ENCODE results near the gene GARRE1.

Gene GARRE1

GRCh38 chr19:34213283-34213682 lies 41.1 kb upstream of the GARRE1 start:
- no peaks in the 10 kb centered on the region for H3K9me3 ChIP-seq (replicated peaks in 1 of 2; ENCODE audit: control insufficient read depth in 2 of 2, insufficient read depth in 1 of 2, low read depth in 1 of 2, low read length in 2 of 2)
- no peak overlapping the region for H2BK5ac ChIP-seq (ENCODE audit: low read length)
- H4K91ac ChIP-seq (ENCODE audit: low read depth, low read length, poor library complexity) = no peak overlapping the region
- H3K18ac ChIP-seq (ENCODE audit: low read length) = no peak overlapping the region
- no peak overlapping the region for H3K9ac ChIP-seq (ENCODE audit: low read depth, low read length, poor library complexity)
- no peak overlapping the region for H2BK120ac ChIP-seq (ENCODE audit: low read depth, low read length)
- H3K14ac ChIP-seq (ENCODE audit: low read length) = no peak overlapping the region
- no peak overlapping the region for H4K8ac ChIP-seq (ENCODE audit: low read depth, low read length)
- H3K23ac ChIP-seq (ENCODE audit: low read depth, low read length, poor library complexity) = no peak overlapping the region
- H3K79me1 ChIP-seq (ENCODE audit: low read depth, low read length) = peaks cover 2% of the 10 kb centered on the region
- no peaks in the 10 kb centered on the region for H3K4me1 ChIP-seq (ENCODE audit: control insufficient read depth in 2 of 2, insufficient read depth in 1 of 2, low read depth in 1 of 2, low read length in 2 of 2)
- no peak overlapping the region for H2AK5ac ChIP-seq (ENCODE audit: low read depth, low read length)
- H3K4ac ChIP-seq (ENCODE audit: low read length) = no peak overlapping the region
- H3K36me3 ChIP-seq (replicated peaks in 1 of 2; ENCODE audit: control insufficient read depth in 2 of 2, insufficient read depth in 2 of 2, low read length in 2 of 2) = peaks cover 15 to 96% of the 10 kb centered on the region in 2 donors
- H3K27ac ChIP-seq (replicated peaks; ENCODE audit: low read length) = no peak overlapping the region
- no peaks in the 10 kb centered on the region for H3K27me3 ChIP-seq (ENCODE audit: control insufficient read depth in 3 of 3, insufficient read depth in 3 of 3, low read depth in 1 of 3, low read length in 3 of 3)
- DNase-seq (ENCODE audit: low spot score) = no peak
- no peak overlapping the region for H3K4me3 ChIP-seq (ENCODE audit: low read length in 2 of 2)
- H2BK15ac ChIP-seq (ENCODE audit: low read length) = no peak overlapping the region
- H2BK12ac ChIP-seq (ENCODE audit: low read length) = no peak overlapping the region
- H2AFZ ChIP-seq (ENCODE audit: low read length) = no peak overlapping the region
- WGBS, 2 donors (ENCODE audit: extremely low coverage in 2 of 2, insufficient read length in 2 of 2, insufficient replicate concordance in 1 of 2) = no CpG with 5 or more reads among the region's 2 CpGs
- H3K4me2 ChIP-seq (ENCODE audit: insufficient read depth, low read length, poor library complexity, severe bottlenecking) = no peak overlapping the region

GRCh38 chr19:34214040-34214439 lies 40.3 kb upstream of the GARRE1 start:
- Histone ChIP-seq H3K14ac (ENCODE audit: low read length) (no peak overlapping the region), H3K9ac (ENCODE audit: low read depth, low read length, poor library complexity) (no peak overlapping the region), H3K4me3 (ENCODE audit: low read length in 2 of 2) (no peak overlapping the region), H3K4ac (ENCODE audit: low read length) (no peak overlapping the region), H4K8ac (ENCODE audit: low read depth, low read length) (no peak overlapping the region), H3K79me1 (ENCODE audit: low read depth, low read length) (no peaks in the 10 kb centered on the region), H3K27me3 (ENCODE audit: control insufficient read depth in 3 of 3, insufficient read depth in 3 of 3, low read depth in 1 of 3, low read length in 3 of 3) (no peaks in the 10 kb centered on the region), H2AK5ac (ENCODE audit: low read depth, low read length) (no peak overlapping the region), H2BK12ac (ENCODE audit: low read length) (no peak overlapping the region), H3K23ac (ENCODE audit: low read depth, low read length, poor library complexity) (no peak overlapping the region), H3K18ac (ENCODE audit: low read length) (no peak overlapping the region), H3K9me3 (replicated peaks in 1 of 2; ENCODE audit: control insufficient read depth in 2 of 2, insufficient read depth in 1 of 2, low read depth in 1 of 2, low read length in 2 of 2) (no peaks in the 10 kb centered on the region), H2BK120ac (ENCODE audit: low read depth, low read length) (no peak overlapping the region), H2BK15ac (ENCODE audit: low read length) (no peak overlapping the region), H3K4me1 (ENCODE audit: control insufficient read depth in 2 of 2, insufficient read depth in 1 of 2, low read depth in 1 of 2, low read length in 2 of 2) (no peaks in the 10 kb centered on the region), H4K91ac (ENCODE audit: low read depth, low read length, poor library complexity) (no peak overlapping the region), H2BK5ac (ENCODE audit: low read length) (no peak overlapping the region), H3K27ac (replicated peaks; ENCODE audit: low read length) (no peak overlapping the region), H3K36me3 (replicated peaks in 1 of 2; ENCODE audit: control insufficient read depth in 2 of 2, insufficient read depth in 2 of 2, low read length in 2 of 2) (peaks cover 18 to 96% of the 10 kb centered on the region in 2 donors), H3K4me2 (ENCODE audit: insufficient read depth, low read length, poor library complexity, severe bottlenecking) (no peak overlapping the region), H2AFZ (ENCODE audit: low read length) (no peak overlapping the region)
- no CpG with 5 or more reads among the region's 4 CpGs for WGBS, 2 donors (ENCODE audit: extremely low coverage in 2 of 2, insufficient read length in 2 of 2, insufficient replicate concordance in 1 of 2)
- DNase-seq (ENCODE audit: low spot score) = no peak

DNA sequence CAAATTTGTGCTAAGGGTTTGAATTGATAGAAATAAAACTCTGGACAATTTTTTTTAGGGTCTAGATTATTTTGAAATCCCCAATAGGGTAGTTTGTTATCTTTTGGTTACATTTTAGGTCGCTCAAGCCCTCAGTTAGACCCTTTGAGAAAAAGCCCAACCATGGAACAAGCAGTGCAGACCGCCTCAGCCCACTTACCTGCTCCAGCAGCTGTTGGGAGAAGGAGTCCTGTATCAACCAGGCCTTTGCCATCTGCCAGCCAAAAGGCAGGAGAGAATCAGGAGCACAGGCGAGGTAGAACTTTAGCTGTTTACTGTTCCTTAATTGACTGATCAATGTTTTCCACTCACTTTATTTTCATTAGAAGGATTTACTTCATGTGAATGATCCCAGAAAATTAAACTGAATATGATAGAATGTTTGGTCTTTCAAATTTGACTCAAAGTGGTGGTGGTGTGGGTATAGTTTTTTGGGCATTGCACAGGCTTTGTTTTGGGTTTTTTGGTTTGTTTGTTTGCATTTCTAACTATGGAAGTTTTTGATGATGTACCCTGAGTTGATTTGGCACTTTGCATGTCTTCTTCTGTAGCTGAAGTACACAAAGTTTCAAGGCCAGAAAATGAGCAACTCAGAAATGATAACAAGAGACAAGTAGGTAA lies 39.2 kb upstream of the GARRE1 start:
- H3K27me3 ChIP-seq (ENCODE audit: control insufficient read depth in 3 of 3, insufficient read depth in 3 of 3, low read depth in 1 of 3, low read length in 3 of 3) = no peaks in the 10 kb centered on the region
- H4K8ac ChIP-seq (ENCODE audit: low read depth, low read length) = no peak overlapping the region
- H3K79me1 ChIP-seq (ENCODE audit: low read depth, low read length) = no peaks in the 10 kb centered on the region
- H2AK5ac ChIP-seq (ENCODE audit: low read depth, low read length) = no peak overlapping the region
- H2BK12ac ChIP-seq (ENCODE audit: low read length) = no peak overlapping the region
- DNase-seq (ENCODE audit: low spot score) = no peak
- no peak overlapping the region for H3K4me3 ChIP-seq (ENCODE audit: low read length in 2 of 2)
- no peak overlapping the region for H4K91ac ChIP-seq (ENCODE audit: low read depth, low read length, poor library complexity)
- no peaks in the 10 kb centered on the region for H3K9me3 ChIP-seq (replicated peaks in 1 of 2; ENCODE audit: control insufficient read depth in 2 of 2, insufficient read depth in 1 of 2, low read depth in 1 of 2, low read length in 2 of 2)
- H3K36me3 ChIP-seq (replicated peaks in 1 of 2; ENCODE audit: control insufficient read depth in 2 of 2, insufficient read depth in 2 of 2, low read length in 2 of 2) = peaks cover 20 to 96% of the 10 kb centered on the region in 2 donors
- no peak overlapping the region for H3K14ac ChIP-seq (ENCODE audit: low read length)
- no peak overlapping the region for H2AFZ ChIP-seq (ENCODE audit: low read length)
- no peak overlapping the region for H2BK15ac ChIP-seq (ENCODE audit: low read length)
- H3K18ac ChIP-seq (ENCODE audit: low read length) = no peak overlapping the region
- H3K4me1 ChIP-seq (ENCODE audit: control insufficient read depth in 2 of 2, insufficient read depth in 1 of 2, low read depth in 1 of 2, low read length in 2 of 2) = no peaks in the 10 kb centered on the region
- H3K23ac ChIP-seq (ENCODE audit: low read depth, low read length, poor library complexity) = no peak overlapping the region
- no peak overlapping the region for H2BK5ac ChIP-seq (ENCODE audit: low read length)
- H3K9ac ChIP-seq (ENCODE audit: low read depth, low read length, poor library complexity) = no peak overlapping the region
- no peak overlapping the region for H3K4me2 ChIP-seq (ENCODE audit: insufficient read depth, low read length, poor library complexity, severe bottlenecking)
- no peak overlapping the region for H3K27ac ChIP-seq (replicated peaks; ENCODE audit: low read length)
- no peak overlapping the region for H3K4ac ChIP-seq (ENCODE audit: low read length)
- H2BK120ac ChIP-seq (ENCODE audit: low read depth, low read length) = no peak overlapping the region
- whole genome bisulfite sequencing, 2 donors (ENCODE audit: extremely low coverage in 2 of 2, insufficient read length in 2 of 2, insufficient replicate concordance in 1 of 2) = no CpG with 5 or more reads among the region's 3 CpGs

GRCh38 chr19:34215666-34216038 lies 38.7 kb upstream of the GARRE1 start:
- no peak overlapping the region for H2AFZ ChIP-seq (ENCODE audit: low read length)
- no peaks in the 10 kb centered on the region for H3K9me3 ChIP-seq (replicated peaks in 1 of 2; ENCODE audit: control insufficient read depth in 2 of 2, insufficient read depth in 1 of 2, low read depth in 1 of 2, low read length in 2 of 2)
- H3K27me3 ChIP-seq (ENCODE audit: control insufficient read depth in 3 of 3, insufficient read depth in 3 of 3, low read depth in 1 of 3, low read length in 3 of 3) = no peaks in the 10 kb centered on the region
- no peak overlapping the region for H3K23ac ChIP-seq (ENCODE audit: low read depth, low read length, poor library complexity)
- H3K4me3 ChIP-seq (ENCODE audit: low read length in 2 of 2) = no peak overlapping the region
- no peaks in the 10 kb centered on the region for H3K4me1 ChIP-seq (ENCODE audit: control insufficient read depth in 2 of 2, insufficient read depth in 1 of 2, low read depth in 1 of 2, low read length in 2 of 2)
- H3K36me3 ChIP-seq (replicated peaks in 1 of 2; ENCODE audit: control insufficient read depth in 2 of 2, insufficient read depth in 2 of 2, low read length in 2 of 2) = peaks cover 19 to 96% of the 10 kb centered on the region in 2 donors
- DNase-seq (ENCODE audit: low spot score) = no peak
- WGBS, 2 donors (ENCODE audit: extremely low coverage in 2 of 2, insufficient read length in 2 of 2, insufficient replicate concordance in 1 of 2) = no CpG with 5 or more reads among the region's 3 CpGs
- no peak overlapping the region for H2BK12ac ChIP-seq (ENCODE audit: low read length)
- H2BK15ac ChIP-seq (ENCODE audit: low read length) = no peak overlapping the region
- no peak overlapping the region for H3K4me2 ChIP-seq (ENCODE audit: insufficient read depth, low read length, poor library complexity, severe bottlenecking)
- no peak overlapping the region for H3K27ac ChIP-seq (replicated peaks; ENCODE audit: low read length)
- H2AK5ac ChIP-seq (ENCODE audit: low read depth, low read length) = no peak overlapping the region
- no peak overlapping the region for H2BK5ac ChIP-seq (ENCODE audit: low read length)
- no peak overlapping the region for H3K14ac ChIP-seq (ENCODE audit: low read length)
- no peak overlapping the region for H3K9ac ChIP-seq (ENCODE audit: low read depth, low read length, poor library complexity)
- H4K8ac ChIP-seq (ENCODE audit: low read depth, low read length) = no peak overlapping the region
- no peak overlapping the region for H2BK120ac ChIP-seq (ENCODE audit: low read depth, low read length)
- H4K91ac ChIP-seq (ENCODE audit: low read depth, low read length, poor library complexity) = no peak overlapping the region
- H3K4ac ChIP-seq (ENCODE audit: low read length) = no peak overlapping the region
- no peak overlapping the region for H3K18ac ChIP-seq (ENCODE audit: low read length)
- H3K79me1 ChIP-seq (ENCODE audit: low read depth, low read length) = no peaks in the 10 kb centered on the region
